NOMO-1 (cell line): ENCODE data around the gene TRIM2.
A peak's percentile ranks its signal among the peaks of the same experiment; 100 is the strongest.
"Not testable (repeated sequence)": the region's sequence is repeated elsewhere in the genome, so short reads cannot be mapped to it uniquely, and the experiment has no call there.

Experiments
- DNase-seq, 2 experiments: peaks; one replicate each; lab custom pipeline; 2025; ENCODE audit not compliant: unreplicated experiment in 2 of 2; lab: John Stamatoyannopoulos, UW

The TRIM2 gene

DNA sequence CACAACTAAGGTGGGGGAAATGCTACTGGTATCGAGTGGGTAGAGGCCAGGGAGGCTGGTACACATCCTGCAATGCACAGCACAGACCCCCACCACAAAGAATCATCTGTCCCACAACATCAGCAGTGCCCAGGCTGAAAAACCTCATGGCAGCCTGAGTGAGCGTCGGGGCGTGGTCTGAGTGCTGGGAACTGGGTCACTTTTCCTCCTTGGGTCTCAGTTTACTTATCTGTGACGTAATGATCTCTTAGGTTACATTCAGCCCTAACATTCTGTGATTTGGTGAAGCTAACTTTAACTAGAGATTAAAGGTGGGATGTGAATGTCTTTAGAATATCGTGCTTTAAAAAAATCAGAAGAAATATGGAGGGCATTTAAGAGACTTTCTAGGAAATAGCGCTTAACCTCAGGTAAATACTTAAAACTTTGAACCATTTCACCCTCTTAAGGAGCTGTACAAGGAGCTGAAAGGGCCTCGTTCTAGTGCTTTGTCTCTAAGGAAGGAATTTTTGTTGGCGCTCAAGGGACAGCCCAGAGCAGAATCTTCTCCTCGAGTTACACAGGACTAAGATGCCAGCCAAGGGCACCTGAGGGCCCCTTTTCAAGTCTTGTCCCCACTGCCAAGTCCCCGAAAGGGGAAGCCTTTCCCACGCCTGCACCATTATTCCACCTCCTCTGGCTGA, 18.1 kb upstream of the TRIM2 start:
- no peak for DNase-seq

- DNase-seq = no peak
These were observed 15.0 kb upstream of the TRIM2 start for GRCh38 chr4:153189016-153189801.

DNA sequence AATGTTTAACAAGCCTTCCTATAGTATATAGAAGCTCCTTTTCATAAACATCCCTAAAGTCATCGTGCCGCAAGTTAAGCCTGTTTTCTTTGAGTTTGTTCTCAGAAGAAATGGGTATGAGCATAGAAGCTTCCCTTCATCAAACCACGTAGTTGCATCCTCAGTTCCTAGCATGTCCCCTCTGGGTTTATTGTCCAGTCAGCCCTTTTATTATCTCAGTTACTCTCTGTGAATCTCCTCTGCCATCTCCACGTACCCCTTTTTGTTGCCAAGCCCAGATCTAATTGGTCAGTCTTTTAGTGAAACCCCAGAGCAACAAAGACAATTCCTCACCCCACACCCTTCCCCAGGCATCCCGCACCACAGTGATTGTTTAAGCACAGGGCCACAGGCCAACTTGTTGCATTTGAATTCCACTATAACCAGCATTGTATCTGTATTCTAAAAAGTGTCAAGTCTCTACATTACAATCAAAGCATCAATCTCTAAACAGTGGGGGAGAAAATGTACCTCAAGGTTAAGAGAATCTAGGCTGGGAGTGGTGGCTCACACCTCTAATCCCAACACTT, 12.4 kb upstream of the TRIM2 start:
- no peak for DNase-seq

GRCh38 chr4:153197301-153197700, 6.9 kb upstream of the TRIM2 start:
- no peak for DNase-seq

DNA sequence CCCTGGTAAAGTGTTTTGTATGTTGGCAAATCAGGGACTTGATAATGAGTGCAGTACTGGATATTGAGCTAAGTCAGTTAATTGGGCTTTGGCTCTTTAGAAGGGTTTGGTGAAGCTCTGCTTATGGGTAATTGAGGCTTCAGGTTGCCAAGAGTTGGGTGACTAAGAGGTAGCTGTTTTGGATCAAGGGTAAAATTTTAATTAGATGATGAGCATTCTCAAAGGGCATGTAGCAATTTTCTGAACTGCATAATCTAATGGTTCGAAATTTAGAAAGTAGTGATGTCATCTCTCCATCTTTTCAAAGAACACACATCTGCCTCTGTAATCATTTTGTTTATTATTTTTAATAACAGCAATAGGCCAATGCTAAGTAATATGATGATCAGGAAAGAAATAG, 5.5 kb upstream of the TRIM2 start:
- DNase-seq = no peak

GRCh38 chr4:153203746-153204145, 497 bp upstream of the TRIM2 start:
- not testable (repeated sequence) for DNase-seq

GRCh38 chr4:153204728-153205648, 745 bp downstream of the TRIM2 start:
- no peak for DNase-seq

DNA sequence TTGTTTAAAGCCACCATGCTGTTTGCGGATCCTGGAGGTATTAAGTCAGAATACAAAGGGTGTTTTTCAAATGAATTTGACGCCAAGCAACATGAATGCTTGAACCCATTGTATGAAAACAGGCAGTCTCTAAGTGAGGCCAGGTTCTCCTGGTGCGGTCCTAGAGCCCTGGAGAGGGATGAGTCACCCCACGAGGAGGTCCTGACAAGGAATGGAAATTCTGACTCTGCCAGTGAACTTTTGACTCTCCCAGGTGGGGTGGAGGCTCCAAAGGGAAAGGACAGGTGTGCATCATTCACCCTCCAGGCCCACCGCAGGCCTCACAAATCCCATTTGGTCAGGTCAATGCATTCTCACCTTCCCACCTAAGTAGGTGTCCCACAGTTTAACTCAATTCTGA, 1.5 kb downstream of the TRIM2 start:
- DNase-seq = no peak

- DNase-seq = no peak
These were observed 2.3 kb downstream of the TRIM2 start for GRCh38 chr4:153206534-153206933.

DNA sequence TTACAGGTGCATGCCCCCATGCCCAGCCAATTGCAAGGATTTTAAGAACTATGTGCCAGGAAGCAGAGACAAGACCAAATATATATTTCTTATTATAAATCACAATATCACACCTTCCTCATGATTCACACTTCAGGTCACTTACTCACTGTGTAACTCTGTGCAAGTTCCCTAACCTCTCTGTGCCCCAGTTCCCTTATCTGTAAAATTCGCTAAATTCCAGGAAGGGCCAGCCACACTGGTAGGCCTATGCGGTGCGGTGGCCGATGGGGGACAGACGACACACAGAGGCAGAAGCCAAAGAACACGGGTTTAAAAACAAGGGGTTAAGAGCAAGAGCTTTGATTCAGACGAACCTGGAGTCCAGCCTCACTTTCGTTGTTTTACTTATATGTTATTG, 2.8 kb downstream of the TRIM2 start:
- DNase-seq = no peak

DNA sequence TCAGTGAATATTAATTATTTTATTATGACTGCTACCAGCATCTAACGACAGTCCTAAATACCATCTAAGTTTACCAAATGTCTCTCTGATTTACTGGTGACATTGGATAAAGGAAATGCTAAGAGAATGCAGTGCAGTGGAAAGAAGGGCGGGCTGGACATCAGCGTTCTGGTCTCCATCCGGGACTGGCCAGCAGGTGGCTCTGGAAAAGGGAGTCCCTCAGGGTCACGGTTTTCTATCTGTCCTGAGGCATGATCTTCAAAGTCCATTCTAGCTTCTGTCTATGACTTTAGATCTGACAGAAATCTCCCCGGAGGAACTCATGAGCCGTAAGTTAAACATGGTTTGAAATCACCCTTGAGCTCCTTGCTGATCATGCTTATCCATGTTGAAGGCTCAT, 3.3 kb downstream of the TRIM2 start:
- no peak for DNase-seq

GRCh38 chr4:153209410-153209809, 5.2 kb downstream of the TRIM2 start:
- DNase-seq = no peak

DNA sequence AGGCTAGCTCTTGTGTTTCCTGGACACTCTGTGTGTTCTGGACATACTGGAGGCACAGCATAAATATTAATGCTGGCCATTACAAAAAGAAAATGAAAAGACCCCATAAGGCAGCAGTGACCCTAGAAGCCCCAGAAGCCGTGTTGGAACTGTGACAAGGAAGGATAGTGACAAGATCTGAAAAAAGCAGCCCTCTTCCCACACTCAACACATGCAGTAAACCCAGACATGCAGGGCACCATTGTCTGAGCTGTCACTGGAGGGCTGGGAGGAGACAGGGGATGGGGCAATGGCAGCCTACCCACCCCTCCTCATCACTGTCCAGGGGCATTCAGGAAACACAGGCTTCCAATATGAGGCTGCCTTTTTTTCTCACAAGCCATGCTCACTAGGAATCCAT, 6.5 kb downstream of the TRIM2 start:
- no peak for DNase-seq

DNA sequence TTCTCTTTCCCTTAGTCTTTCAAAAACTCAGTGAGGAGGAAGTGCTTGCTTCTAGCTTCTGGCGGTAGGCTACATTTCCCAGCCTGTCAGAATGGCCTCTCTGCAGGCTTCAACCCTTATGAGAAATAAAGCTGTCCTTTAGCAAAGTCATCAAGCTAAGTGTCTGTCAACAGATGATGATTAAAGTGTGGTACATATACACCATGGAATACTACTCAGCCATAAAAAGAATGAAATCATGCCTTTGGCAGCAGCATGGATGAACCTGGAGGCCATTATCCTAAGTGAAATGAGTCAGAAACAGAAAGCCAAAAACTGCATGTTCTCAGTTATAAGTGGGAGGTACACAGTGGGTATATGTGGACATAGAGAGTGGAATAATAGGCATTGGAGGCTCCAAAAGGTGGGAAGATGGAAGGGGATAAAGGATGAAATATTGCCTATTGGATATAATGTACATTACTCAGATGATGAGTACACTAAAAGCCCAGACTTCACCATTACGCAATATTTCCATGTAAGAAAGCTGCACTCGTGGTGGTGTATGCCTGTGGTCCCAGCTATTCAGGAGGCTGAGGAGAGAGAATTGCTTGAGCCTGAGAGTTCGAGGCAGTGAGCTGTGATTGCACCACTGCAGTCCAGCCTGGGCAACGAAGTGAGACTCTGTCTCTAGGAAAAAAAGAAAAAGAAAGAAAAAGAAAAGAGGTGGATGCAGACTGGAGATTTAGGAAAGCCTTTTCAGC, 7.9 kb downstream of the TRIM2 start:
- DNase-seq = peak; percentile 9 to 48

DNA sequence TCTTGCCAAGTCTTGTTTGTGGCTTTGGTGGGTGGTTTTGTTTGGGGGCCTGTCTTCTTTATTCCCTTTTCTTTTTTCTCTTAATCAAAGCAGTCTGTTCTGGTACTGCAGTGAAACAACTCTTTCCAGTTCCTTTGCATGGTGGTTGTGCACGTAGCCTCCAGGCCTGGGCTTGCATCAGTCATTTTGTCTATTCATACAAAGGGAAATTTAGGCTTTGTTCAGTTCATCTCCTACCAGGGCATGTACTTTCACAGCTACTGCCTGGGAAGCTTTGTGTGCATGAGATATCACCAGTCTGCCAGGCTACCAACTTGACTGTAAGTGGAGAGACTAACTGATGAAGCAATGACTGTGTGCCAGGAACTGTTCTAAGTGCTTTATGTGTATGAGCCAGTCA, 8.5 kb downstream of the TRIM2 start:
- no peak for DNase-seq

DNA sequence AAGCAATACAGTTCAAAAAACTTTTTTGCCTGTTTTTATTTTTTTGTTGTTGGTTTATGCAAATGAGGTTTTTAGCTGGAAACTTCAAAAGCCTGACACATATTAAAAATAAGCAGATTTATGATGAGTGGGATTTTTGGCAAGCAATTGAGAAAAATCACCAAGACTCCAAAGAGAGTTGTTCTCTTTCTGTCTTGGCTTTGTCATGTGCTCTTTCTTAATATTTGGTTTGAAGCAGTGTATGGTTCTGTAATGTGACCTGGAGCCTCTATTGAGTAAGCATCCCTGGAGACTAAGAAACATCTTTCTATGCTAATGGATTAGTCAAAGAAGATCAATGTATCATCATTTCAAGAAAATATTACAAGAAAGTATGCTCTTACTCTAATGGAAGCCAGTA, 11.7 kb downstream of the TRIM2 start:
- no peak for DNase-seq

DNA sequence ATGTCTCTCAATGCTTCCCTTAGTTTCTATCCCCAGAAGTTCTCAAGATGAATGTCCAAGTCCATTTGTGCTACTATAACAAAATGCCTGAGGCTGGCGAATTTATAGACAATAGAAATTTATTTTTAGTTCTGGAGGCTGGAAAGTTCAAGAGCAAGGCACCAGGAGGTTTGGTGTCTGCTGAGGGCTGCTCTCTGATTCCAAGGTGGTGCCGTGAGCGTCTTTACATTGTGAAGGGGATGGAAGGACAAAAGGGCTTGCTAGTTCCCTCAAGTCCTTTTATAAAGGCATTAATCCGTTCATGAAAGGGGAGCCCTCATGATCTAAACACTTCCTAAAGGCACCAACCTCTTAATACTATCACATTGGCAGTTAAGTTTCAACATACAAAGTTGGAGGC, 12.3 kb downstream of the TRIM2 start:
- no peak for DNase-seq

GRCh38 chr4:153217440-153217839, 13.2 kb downstream of the TRIM2 start:
- DNase-seq = peak in 1 of 2 experiments; percentile 65

DNA sequence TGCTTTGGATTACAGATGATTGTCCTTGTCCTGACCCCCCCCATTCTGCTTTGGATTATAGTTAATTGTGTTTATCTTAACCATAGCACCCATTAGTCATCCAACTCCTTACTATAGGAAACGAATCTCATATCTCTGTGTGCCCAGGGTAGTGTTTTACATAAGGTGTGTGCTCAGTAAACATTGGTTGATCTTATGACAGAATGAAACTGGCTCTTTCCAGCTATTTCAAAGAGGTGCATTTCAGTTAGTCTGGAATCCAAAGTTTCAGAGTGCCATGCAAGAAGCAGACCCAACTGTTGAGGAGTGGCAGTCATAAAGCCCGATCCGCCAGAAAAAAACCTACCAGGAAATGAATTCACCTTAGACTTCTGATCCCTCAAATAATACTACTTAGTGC, 14.7 kb downstream of the TRIM2 start:
- DNase-seq = no peak

DNA sequence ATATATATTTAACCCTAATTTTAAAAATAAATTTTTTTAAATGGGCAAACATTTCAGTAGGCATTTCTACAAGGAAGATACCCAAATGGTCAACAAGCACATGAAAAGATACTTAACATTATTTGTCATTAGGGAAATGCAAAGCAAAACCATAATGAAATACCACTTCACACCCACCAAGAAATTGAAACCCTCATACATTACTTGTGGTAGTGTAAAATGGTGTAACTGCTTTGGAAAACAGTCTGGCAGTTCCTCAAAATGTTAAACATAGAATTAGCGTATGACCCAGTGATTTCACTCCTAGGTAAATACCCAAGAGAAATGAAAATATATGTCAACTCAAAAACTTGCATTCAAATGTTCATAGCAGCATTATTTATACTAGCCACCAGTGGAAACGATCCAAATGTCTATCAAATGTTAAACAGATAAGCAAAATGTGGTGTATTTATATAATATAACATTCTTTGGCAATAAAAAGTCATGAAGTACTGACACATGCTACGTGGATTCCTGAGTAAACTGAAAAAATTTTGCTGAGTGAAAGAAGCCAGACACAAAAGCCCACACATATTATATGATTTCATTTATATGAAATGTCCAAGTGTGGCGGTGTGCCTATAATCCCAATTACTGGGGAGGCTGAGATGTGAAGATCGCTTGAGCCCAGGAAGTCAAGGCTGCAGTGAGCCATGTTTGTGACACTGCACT, 16.6 kb downstream of the TRIM2 start:
- peak in 1 of 2 experiments; percentile 28 for DNase-seq
